ENCODE results near the gene SLC43A2.
A peak's percentile ranks its signal among the peaks of the same experiment; 100 is the strongest.

SLC43A2 gene

DNA sequence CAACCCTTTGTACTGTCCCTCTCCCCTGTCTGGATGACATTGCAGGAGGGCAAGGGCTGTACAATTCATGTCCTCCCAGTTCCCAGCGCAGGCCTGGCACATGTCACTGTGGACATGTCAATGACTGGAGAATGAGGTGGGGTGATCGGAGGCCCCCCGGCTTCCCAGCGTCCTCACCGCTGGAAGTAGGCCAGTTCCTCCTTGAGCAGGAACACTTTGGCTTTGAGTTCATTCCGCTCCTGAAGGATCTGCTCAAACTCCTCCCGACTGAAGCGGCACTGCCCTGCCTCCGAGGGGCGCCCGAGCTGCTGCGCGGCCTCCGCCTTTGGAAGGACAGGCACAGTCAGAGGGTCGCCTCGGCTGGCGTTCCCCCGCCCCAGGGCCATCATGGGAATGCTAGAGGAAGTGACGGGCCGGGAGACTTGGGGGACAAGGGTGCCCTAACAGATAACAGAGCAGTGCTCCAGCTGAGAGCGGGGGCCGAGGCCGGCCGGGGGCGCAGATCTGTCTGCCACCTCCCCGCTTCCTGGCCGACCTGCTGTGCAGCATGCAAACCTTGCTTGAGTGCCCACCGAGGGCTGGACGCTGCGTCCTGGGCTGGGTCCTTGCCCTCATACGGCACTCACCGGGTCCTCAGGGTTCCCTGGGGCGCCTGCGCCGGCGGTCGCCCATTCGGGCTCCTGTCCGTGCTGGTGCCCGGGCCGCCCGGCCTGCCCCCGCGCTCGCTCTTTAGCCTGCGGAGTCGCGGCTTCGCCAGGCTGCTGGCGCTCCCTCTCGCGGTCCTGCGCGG is 19.7 kb upstream of the SLC43A2 start:
- ChIA-PET POLR2A (interaction anchor here (1.5 to 2.0 kb wide), 2 partner anchors 36 to 68 kb away, joined by 6 to 8 read pairs; partner anchors contain the start of gene PRPF8), CTCF (interaction anchor here (0.7 to 9.1 kb wide), 36 partner anchors 9 to 393 kb away, joined by 3 to 102 read pairs (median 4); partner anchors contain the start of genes INPP5K, SLC43A2 and TRARG1)
- no peak for DNase-seq (ENCODE audit: low read depth, low spot score)
- TF ChIP-seq, protein P1, sequence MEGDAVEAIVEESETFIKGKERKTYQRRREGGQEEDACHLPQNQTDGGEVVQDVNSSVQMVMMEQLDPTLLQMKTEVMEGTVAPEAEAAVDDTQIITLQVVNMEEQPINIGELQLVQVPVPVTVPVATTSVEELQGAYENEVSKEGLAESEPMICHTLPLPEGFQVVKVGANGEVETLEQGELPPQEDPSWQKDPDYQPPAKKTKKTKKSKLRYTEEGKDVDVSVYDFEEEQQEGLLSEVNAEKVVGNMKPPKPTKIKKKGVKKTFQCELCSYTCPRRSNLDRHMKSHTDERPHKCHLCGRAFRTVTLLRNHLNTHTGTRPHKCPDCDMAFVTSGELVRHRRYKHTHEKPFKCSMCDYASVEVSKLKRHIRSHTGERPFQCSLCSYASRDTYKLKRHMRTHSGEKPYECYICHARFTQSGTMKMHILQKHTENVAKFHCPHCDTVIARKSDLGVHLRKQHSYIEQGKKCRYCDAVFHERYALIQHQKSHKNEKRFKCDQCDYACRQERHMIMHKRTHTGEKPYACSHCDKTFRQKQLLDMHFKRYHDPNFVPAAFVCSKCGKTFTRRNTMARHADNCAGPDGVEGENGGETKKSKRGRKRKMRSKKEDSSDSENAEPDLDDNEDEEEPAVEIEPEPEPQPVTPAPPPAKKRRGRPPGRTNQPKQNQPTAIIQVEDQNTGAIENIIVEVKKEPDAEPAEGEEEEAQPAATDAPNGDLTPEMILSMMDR (IDR thresholded peaks at IDR 0.05; ENCODE audit: insufficient read depth, low read length, missing control alignments) = peak; percentile 22
- peak overlapping the region; percentile 59 for H3K4me3 ChIP-seq (ENCODE audit: low read depth, low read length)

DNA sequence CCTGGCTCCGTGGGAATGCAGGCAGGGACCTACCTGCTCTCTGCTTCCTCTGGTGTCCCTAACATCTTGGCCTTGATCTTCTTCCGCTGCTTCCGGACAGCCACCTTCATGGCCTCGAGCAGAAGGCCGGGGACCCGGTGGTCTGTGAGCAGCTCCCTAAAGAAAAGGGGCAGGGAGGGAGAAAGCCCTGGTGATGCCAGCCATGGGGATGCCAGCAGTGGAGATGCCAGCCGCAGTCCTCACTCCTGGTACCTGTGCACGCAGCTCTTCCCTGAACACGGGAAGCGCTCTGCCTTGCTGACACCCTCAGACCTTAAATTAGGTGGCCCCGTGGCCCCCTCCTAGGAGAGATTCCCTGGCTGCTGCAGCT is 19.2 kb upstream of the SLC43A2 start:
- DNase-seq (ENCODE audit: low read depth, low spot score) = no peak
- no peak overlapping the region for H3K4me3 ChIP-seq (ENCODE audit: low read depth, low read length)
- POLR2A ChIA-PET = interaction anchor here (2.0 kb wide), 1 partner anchor 69 kb away, joined by 8 read pairs; no protein-coding TSS in a partner anchor
- TF ChIP-seq, protein P1 (IDR thresholded peaks at IDR 0.05; ENCODE audit: insufficient read depth, low read length, missing control alignments) = no peak
- CTCF ChIA-PET = interaction anchor here (0.9 to 9.1 kb wide), 27 partner anchors 8 to 390 kb away, joined by 3 to 102 read pairs (median 7); partner anchors contain the start of genes INPP5K and TRARG1

DNA sequence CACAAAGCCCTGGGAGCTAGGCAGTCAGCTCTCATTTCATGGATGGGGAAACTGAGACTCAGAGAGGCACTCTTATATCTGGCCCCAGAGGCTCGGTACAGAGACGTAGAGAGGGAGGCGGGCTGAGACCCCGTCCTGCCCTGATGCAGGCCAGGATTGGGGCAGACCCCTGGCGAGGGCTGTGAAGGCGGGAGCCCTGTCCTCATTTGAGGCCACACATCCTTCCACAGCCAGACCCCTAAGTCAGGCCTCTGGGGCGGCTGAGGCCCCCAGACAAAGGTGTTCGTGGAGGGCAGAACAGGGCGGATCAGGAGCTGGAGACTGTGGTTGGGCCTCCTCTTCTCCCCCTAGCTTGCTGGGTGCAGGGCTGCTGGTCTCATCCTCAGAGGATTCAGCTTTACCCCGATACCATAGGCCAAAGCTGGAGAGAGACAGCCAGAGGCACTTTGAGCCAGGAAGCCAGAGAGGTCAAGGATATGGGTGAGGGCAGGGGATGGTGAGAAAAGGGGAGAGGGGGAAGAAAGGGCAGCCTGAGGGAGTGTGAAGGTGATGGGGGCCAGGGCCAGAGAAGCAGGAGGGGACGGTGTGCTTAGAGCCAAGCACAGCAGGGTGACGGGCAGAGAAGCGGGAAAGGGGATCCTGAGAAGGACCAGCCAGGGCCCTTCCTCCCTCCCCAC is 17.7 kb upstream of the SLC43A2 start:
- POLR2A ChIA-PET = interaction anchor here (1.0 kb wide), 1 partner anchor 9 kb away, joined by 4 read pairs; no protein-coding TSS in a partner anchor
- CTCF ChIA-PET = interaction anchor here (0.6 to 9.1 kb wide), 8 partner anchors 10 to 281 kb away, joined by 3 to 102 read pairs (median 16); no protein-coding TSS in a partner anchor
- no peak overlapping the region for H3K4me3 ChIP-seq (ENCODE audit: low read depth, low read length)
- no peak for DNase-seq (ENCODE audit: low read depth, low spot score)
- TF ChIP-seq, protein P1 (IDR thresholded peaks at IDR 0.05; ENCODE audit: insufficient read depth, low read length, missing control alignments) = no peak

DNA sequence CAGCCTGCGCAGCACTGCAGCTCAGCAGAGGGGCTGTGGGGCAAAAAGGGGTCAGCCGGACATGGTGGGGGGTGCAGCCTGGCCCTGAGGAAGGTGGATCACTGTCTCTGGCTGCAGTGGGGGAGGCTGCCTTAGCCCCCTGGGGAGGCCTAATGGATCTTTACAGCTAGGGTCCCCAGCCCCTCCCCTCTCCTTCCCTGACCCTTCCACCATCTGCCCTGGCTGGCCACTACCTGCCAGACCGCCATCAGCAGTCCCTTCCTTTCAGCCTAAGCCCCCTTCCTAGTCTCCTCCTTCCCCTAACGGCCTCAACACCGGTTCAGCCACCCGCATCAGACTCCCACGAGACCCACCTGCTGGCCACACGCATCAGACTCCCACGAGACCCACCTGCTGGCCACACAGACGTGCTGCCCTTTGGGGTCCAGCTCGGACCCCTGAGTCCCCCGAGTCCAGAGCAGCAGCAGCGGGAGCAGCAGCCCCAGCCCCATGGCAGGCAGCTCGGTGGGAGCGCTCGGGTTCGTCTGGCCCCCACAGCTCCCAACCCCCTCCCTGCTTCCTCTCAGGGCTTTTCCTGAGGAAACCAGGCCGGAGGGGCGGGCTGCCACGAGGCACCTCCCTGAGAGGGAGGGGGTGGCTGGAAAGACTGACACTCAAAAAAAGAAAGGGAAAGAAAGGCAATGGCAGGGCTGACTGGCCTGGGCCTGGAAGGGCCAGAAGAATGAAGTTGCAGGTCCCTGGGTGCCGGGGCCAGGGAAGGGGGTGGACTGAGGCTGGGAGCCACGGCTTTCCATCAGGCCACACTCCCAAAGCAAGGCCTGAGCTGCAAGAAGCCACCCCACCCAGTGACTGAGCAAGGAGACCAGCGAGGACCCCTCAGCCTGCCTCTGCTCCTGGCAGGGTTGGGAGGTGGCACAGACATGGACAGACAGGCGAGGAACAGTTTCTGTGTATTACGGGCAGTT is 16.9 kb upstream of the SLC43A2 start, which contains the start of gene SCARF1:
Gene SCARF1 (minus strand): TSS at position 526 of the 965 bp plus-strand sequence. CDS start 35 bp downstream, at position 491.
- ChIA-PET POLR2A (interaction anchor here (1.0 kb wide), 1 partner anchor 8 kb away, joined by 4 read pairs; no protein-coding TSS in a partner anchor), CTCF (interaction anchor here (0.6 to 9.1 kb wide), 8 partner anchors 9 to 280 kb away, joined by 3 to 102 read pairs (median 5); no protein-coding TSS in a partner anchor)
- H3K4me3 ChIP-seq (ENCODE audit: low read depth, low read length) = no peak within 1 kb of the TSS
- DNase-seq (ENCODE audit: low read depth, low spot score) = no peak
- TF ChIP-seq, protein P1 (IDR thresholded peaks at IDR 0.05; ENCODE audit: insufficient read depth, low read length, missing control alignments) = no peak

DNA sequence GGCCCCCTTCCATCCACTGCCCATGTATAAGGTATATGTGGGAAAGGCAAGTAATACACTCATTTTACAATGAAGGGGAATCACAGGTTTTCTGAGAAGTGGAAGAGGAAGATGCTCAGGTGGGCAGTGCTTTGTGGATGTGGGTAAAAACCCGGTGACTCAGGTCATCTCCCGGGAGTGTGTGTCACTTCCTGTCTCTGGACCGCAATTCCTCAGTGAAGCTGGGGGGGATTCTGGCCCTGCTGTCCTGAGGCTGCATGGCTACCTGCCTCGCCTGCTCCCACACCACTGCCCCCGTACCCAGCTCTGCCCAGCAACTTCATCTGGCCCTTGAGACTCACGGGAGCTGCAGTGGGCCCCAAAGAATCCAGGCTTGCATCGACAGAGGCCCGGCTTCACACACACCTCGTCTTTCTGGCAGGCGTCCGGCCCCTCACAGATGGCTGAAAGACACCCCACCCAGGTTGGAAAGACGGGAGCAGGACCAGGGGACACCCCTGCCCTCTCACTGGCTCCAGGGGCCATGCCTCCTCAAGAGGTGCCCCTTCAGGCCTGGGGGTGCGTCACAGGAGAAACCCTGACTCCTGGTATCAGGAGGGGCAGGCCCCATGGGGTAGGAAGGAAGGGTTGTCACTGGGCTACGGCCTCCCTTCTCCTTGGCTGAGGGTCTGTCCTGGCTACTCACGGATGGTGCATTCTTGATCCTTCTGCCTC is 16.0 kb upstream of the SLC43A2 start:
- CTCF ChIA-PET = interaction anchor here (0.9 to 9.1 kb wide), 4 partner anchors 14 to 69 kb away, joined by 4 to 102 read pairs (median 86); no protein-coding TSS in a partner anchor
- POLR2A ChIA-PET = no interaction called here
- H3K4me3 ChIP-seq (ENCODE audit: low read depth, low read length) = no peak overlapping the region
- no peak for DNase-seq (ENCODE audit: low read depth, low spot score)
- TF ChIP-seq, protein P1 (IDR thresholded peaks at IDR 0.05; ENCODE audit: insufficient read depth, low read length, missing control alignments) = no peak

Measured in AG04449 (cell line).